HPDE6-E6E7 (cell line): ENCODE results near the gene ACAP1.

Experiments used
- DNase-seq: peaks from one replicate; pipeline ENCODE4 v3.0.0; 2011; ENCODE audit warnings: missing footprints; ENCODE audit errors: extremely low spot score

The ACAP1 gene

GRCh38 chr17:7309628-7310027 lies 26.7 kb upstream of the ACAP1 start:
- no peak for DNase-seq

GRCh38 chr17:7311110-7311705 lies 25.1 kb upstream of the ACAP1 start:
- no peak for DNase-seq

GRCh38 chr17:7312432-7313087 lies 23.8 kb upstream of the ACAP1 start:
- no peak for DNase-seq

GRCh38 chr17:7313088-7313889 lies 23.0 kb upstream of the ACAP1 start:
- DNase-seq: no peak

GRCh38 chr17:7313890-7314718 lies 22.2 kb upstream of the ACAP1 start:
- DNase-seq: no peak

- DNase-seq: peak; percentile 94
These were observed 21.4 kb upstream of the ACAP1 start, which contains the start of gene GPS2 for GRCh38 chr17:7314719-7315569. Gene GPS2 (minus strand): TSS chr17:7315360. CDS start chr17:7315052, 308 bp downstream.

GRCh38 chr17:7315570-7316235 lies 20.6 kb upstream of the ACAP1 start:
- no peak for DNase-seq

- no peak for DNase-seq
These were observed 19.0 kb upstream of the ACAP1 start for GRCh38 chr17:7317161-7317803.

- no peak for DNase-seq
These were observed 18.0 kb upstream of the ACAP1 start for GRCh38 chr17:7318121-7318860.

- DNase-seq: no peak
These were observed 14.9 kb upstream of the ACAP1 start for GRCh38 chr17:7321466-7321865.

GRCh38 chr17:7322520-7323194 lies 13.7 kb upstream of the ACAP1 start:
- no peak for DNase-seq

GRCh38 chr17:7323731-7324437 lies 12.4 kb upstream of the ACAP1 start:
- DNase-seq: no peak

- DNase-seq: no peak
These were observed 11.9 kb upstream of the ACAP1 start for GRCh38 chr17:7324438-7324779.

- no peak for DNase-seq
These were observed 11.2 kb upstream of the ACAP1 start for GRCh38 chr17:7325031-7325528.

- DNase-seq: no peak
These were observed 10.1 kb upstream of the ACAP1 start for GRCh38 chr17:7326186-7326585.

- no peak for DNase-seq
These were observed 9.3 kb upstream of the ACAP1 start for GRCh38 chr17:7327056-7327455.

GRCh38 chr17:7327501-7327900 lies 8.8 kb upstream of the ACAP1 start:
- no peak for DNase-seq

GRCh38 chr17:7328009-7328408 lies 8.3 kb upstream of the ACAP1 start:
- DNase-seq: no peak
